Smooth muscle cell (in vitro differentiated cells): ENCODE measurements around the gene NEUROD1. TPM values are rescaled to one million over a fixed set of nuclear protein-coding genes. Genes with fewer than 3 reads are reported as not detected.
A peak's percentile ranks its signal among the peaks of the same experiment; 100 is the strongest.
"Not testable (repeated sequence)": the region's sequence is repeated elsewhere in the genome, so short reads cannot be mapped to it uniquely, and the experiment has no call there.

Source experiments
- DNase-seq: peaks from one replicate; lab custom pipeline; 2025; ENCODE audit not compliant: unreplicated experiment; lab: John Stamatoyannopoulos, UW
- H2AFZ ChIP-seq: fragments of 200-600 bp; sonication (generic); 2 replicates; pipeline ENCODE4 v1.6.0; 2016; ENCODE audit warnings: antibody characterized with exemption, low read depth, mild to moderate bottlenecking
- H3F3A ChIP-seq: fragments of 200-600 bp; sonication (generic); 2 replicates; pipeline ENCODE4 v1.6.0; 2017; ENCODE audit warnings: antibody characterized with exemption, low read depth
- H3K27ac ChIP-seq: fragments of 200-600 bp; sonication (generic); 2 replicates; pipeline ENCODE4 v1.5.1; 2016; ENCODE audit warnings: low read depth, mild to moderate bottlenecking
- H3K27me3 ChIP-seq: fragments of 200-600 bp; sonication (generic); 2 replicates; pipeline ENCODE4 v1.6.1; 2016; ENCODE audit warnings: low read depth, mild to moderate bottlenecking
- H3K36me3 ChIP-seq: fragments of 200-600 bp; sonication (generic); 2 replicates; pipeline ENCODE4 v1.5.1; 2016; ENCODE audit warnings: low read depth
- H3K4me1 ChIP-seq: fragments of 200-600 bp; sonication (generic); 2 replicates; pipeline ENCODE4 v1.5.1; 2016; ENCODE audit warnings: low read depth
- H3K4me2 ChIP-seq: fragments of 200-600 bp; sonication (generic); 2 replicates; pipeline ENCODE4 v1.6.0; 2016; ENCODE audit warnings: mild to moderate bottlenecking
- H3K4me3 ChIP-seq: fragments of 200-600 bp; sonication (generic); 2 replicates; pipeline ENCODE4 v1.5.1; 2016; ENCODE audit warnings: mild to moderate bottlenecking
- H3K79me2 ChIP-seq: fragments of 200-600 bp; sonication (generic); 2 replicates; pipeline ENCODE4 v1.6.0; 2016; ENCODE audit warnings: low read depth, mild to moderate bottlenecking
- H3K9ac ChIP-seq: fragments of 200-600 bp; sonication (generic); 2 replicates; pipeline ENCODE4 v1.6.0; 2016; ENCODE audit warnings: low read depth
- H3K9me3 ChIP-seq: fragments of 200-600 bp; sonication (generic); replicated peaks from 2 replicates; pipeline ENCODE4 v1.5.1; 2016; ENCODE audit warnings: low read depth
- H4K20me1 ChIP-seq: fragments of 200-600 bp; sonication (generic); 2 replicates; pipeline ENCODE4 v1.6.0; 2016; ENCODE audit warnings: low read depth
- CTCF ChIP-seq: fragments of 200-600 bp; sonication (generic); IDR thresholded peaks from 2 replicates; pipeline ENCODE4 v1.5.1; 2017; ENCODE audit warnings: borderline replicate concordance, mild to moderate bottlenecking, antibody characterized with exemption; ENCODE audit not compliant: insufficient read depth, poor library complexity, severe bottlenecking
- WGBS: methylation state at CpG from one replicate; pipeline ENCODE4 v1.1.7; 2016; ENCODE audit warnings: low lambda C conversion rate; 5-methylcytosine and 5-hydroxymethylcytosine counted together
- polyA plus RNA-seq: library from polyadenylated mRNA; unstranded; fragments of >200 nt; fragmentation: Nextera tagmentation; extraction: Ambion mirVana; gene quantifications from 2 replicates; pipeline ENCODE4 v1.2.1, GENCODE V29; 2016
- total RNA-seq: library from RNA; depleted of rRNA; stranded (reverse); fragments of >200 nt; gene quantifications from 2 replicates; pipeline ENCODE4 v1.2.3, GENCODE V29; 2014

Gene NEUROD1
- total and polyA plus RNA-seq, 2 experiments from 2014 or later = not detected

- H3K36me3 ChIP-seq = no peaks in the 10 kb centered on the region
- H2AFZ ChIP-seq = no peak overlapping the region
- no peak overlapping the region for H3K27ac ChIP-seq
- WGBS = 73% methylated on average over 2 of the region's 2 CpGs
- no peaks in the 10 kb centered on the region for H3K4me1 ChIP-seq
- H4K20me1 ChIP-seq = no peaks in the 10 kb centered on the region
- H3K4me3 ChIP-seq = no peak overlapping the region
- TF ChIP-seq CTCF = no peak
- H3F3A ChIP-seq = no peaks in the 10 kb centered on the region
- peaks cover 19% of the 10 kb centered on the region for H3K27me3 ChIP-seq
- H3K9ac ChIP-seq = no peak overlapping the region
- no peak for DNase-seq
- no peaks in the 10 kb centered on the region for H3K9me3 ChIP-seq
- no peaks in the 10 kb centered on the region for H3K79me2 ChIP-seq
- no peak overlapping the region for H3K4me2 ChIP-seq
Measured at GRCh38 chr2:181723731-181724130, 43.4 kb upstream of the NEUROD1 start.

GRCh38 chr2:181715033-181715630 lies 34.8 kb upstream of the NEUROD1 start:
- Histone ChIP-seq H3K4me1 (no peaks in the 10 kb centered on the region), H3K9ac (no peak overlapping the region), H3F3A (no peaks in the 10 kb centered on the region), H3K9me3 (no peaks in the 10 kb centered on the region), H3K79me2 (no peaks in the 10 kb centered on the region), H3K4me2 (no peak overlapping the region), H2AFZ (peak overlapping the region; percentile 65), H3K27me3 (no peaks in the 10 kb centered on the region), H3K27ac (no peak overlapping the region), H4K20me1 (no peaks in the 10 kb centered on the region), H3K4me3 (no peak overlapping the region), H3K36me3 (no peaks in the 10 kb centered on the region)
- peak; percentile 1 for DNase-seq
- WGBS = 0% methylated on average over 2 of the region's 2 CpGs
- TF ChIP-seq CTCF = peak; percentile 68

- H3K4me3 ChIP-seq, H2AFZ ChIP-seq, H3K4me2 ChIP-seq, H3K36me3 ChIP-seq, H3K9ac ChIP-seq, H3K79me2 ChIP-seq, H3F3A ChIP-seq, H4K20me1 ChIP-seq, DNase-seq, H3K9me3 ChIP-seq, H3K27ac ChIP-seq, H3K4me1 ChIP-seq, H3K27me3 ChIP-seq: not testable (repeated sequence)
Measured at GRCh38 chr2:181711051-181711450, 30.7 kb upstream of the NEUROD1 start.

GRCh38 chr2:181702519-181702918 lies 22.2 kb upstream of the NEUROD1 start:
- not testable (repeated sequence) for H3K4me2 ChIP-seq, H3K4me3 ChIP-seq
- WGBS = 83% methylated on average over 3 of the region's 3 CpGs

GRCh38 chr2:181698223-181698622 lies 17.9 kb upstream of the NEUROD1 start:
- Histone ChIP-seq H3K27ac (no peak overlapping the region), H3K79me2 (no peaks in the 10 kb centered on the region), H3K4me2 (no peak overlapping the region), H3K4me3 (no peak overlapping the region), H3K36me3 (no peaks in the 10 kb centered on the region), H3K27me3 (peaks cover 34% of the 10 kb centered on the region), H3K9ac (no peak overlapping the region), H3F3A (no peaks in the 10 kb centered on the region), H4K20me1 (no peaks in the 10 kb centered on the region), H2AFZ (no peak overlapping the region), H3K4me1 (peaks cover 6% of the 10 kb centered on the region), H3K9me3 (no peaks in the 10 kb centered on the region)
- WGBS = 94% methylated on average over 1 of the region's 1 CpG
- TF ChIP-seq CTCF = no peak
- DNase-seq = no peak

More at GRCh38 chr2:181702519-181702918, 22.2 kb upstream of the NEUROD1 start:
- H3K27ac ChIP-seq, H4K20me1 ChIP-seq, DNase-seq, H3K9me3 ChIP-seq, H3K9ac ChIP-seq, H2AFZ ChIP-seq, H3K4me1 ChIP-seq, H3F3A ChIP-seq, H3K79me2 ChIP-seq, H3K36me3 ChIP-seq: not testable (repeated sequence)
- H3K27me3 ChIP-seq = peaks cover 16% of the 10 kb centered on the region
